Measurements from ENCODE around the gene WDFY4.

GRCh38 chr10:48789486-48790456 lies 105.1 kb downstream of the WDFY4 start:
- TF ChIP-seq EZH2 (IDR thresholded peaks at IDR 0.05; ENCODE audit: low read depth, unreplicated experiment), result no peak
- no peak for TF ChIP-seq CTCF (conservative IDR thresholded peaks at IDR 0.05; ENCODE audit: low read depth in 2 of 2)
- no peak for TF ChIP-seq CREB1 (CRISPR knock-in tag; IDR thresholded peaks at IDR 0.05; ENCODE audit: low read depth)
- no peak for TF ChIP-seq POLR2AphosphoS5 (IDR thresholded peaks at IDR 0.05; ENCODE audit: low read depth)
- no peak for TF ChIP-seq EZH2phosphoT487 (IDR thresholded peaks at IDR 0.05; ENCODE audit: unreplicated experiment)
- TF ChIP-seq JUNB (IDR thresholded peaks at IDR 0.05; ENCODE audit: unreplicated experiment), result no peak
- TF ChIP-seq ETS1 (IDR thresholded peaks at IDR 0.05), result no peak
